Measurements from ENCODE around the gene PROKR1.

The PROKR1 gene

DNA sequence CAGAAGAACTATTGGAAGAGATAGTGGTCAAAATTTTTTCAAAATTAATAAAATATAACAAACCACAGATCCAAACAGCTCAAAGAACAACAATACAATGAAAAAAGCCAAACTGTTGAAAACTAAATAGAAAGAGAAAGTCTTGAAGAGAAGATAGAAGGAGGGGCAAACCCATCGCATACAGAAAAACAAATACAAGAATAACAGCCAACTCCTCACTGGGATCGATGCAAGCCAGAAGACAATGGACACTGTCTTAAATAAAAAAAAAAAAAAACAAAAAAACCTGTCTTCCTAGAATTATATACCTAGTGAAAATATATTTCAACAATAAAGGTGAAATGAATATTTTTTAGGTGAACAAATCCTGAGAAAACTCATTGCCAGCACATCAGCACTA is 57.2 kb downstream of the PROKR1 start:
- no peak for DNase-seq

DNA sequence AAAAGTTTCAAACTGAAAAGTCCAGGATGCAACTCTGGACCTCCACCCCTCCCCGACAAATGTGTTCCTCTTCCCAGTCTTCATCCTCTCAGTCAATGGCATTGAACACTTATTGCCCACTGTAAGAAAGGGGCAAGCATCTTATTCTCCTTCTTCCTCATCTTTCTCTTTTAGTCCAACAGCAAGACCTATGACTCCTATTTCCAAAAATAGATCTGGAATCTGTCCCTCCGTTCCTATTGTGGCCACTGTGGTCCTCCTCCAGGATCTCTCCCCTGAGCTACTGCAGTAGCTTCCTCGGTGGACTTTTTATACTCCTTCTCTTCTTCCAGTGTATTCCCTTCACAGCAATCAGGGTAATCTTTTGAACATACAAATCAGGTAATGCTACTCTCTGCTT is 63.3 kb downstream of the PROKR1 start:
- no peak for DNase-seq

Measured in activated CD4-positive, alpha-beta T cell treated with anti-CD3 and anti-CD28 coated beads, Interleukin-2, Interleukin-6, amounts not matched to agents 100 ng/mL and 50 ng/mL, durations not matched to agents 16 hours and 8 hours (primary cell).